ENCODE results near the gene TRIM31. TPM values are rescaled to one million over a fixed set of nuclear protein-coding genes. Genes with fewer than 3 reads are reported as not detected.

Gene TRIM31
- total and polyA plus RNA-seq, 2 of the 4 experiments (the other 2 are of a cell fraction): not detected

DNA sequence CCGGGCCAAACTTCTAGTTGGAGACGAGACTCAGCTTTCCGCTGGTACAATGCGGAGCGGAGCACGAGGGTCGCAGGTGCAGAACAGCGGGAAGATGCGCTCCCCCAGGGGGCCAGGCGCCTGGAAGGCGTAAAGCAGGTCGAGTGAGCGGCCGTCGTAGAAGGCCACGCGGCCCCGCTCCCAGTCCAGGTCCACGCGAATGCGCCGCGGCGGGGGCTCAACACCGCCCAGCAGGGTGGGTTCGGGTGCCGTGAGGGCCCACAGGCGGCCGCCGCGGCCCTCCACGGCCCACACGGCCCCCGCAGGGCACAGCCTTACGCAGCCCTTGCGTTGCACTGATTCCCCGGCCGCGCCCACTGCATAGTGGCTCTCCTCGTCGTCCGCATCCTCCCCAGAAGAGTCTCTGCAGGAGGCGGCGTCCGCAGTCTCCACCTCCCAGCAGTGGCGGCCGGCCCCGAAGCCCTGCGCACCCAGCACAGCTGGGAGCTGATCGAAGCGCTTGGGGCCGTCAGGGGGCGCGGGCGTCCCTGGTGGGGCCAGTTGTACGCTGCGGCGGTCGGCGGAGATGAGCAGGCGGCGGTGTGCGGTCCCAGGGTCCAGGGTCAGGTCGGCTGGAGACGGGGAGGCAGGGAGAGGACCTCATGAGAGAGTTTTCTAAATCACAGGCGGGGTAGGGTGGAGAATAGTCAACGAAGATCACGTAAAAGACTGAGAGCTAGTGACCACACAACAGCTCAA is 41.6 kb downstream of the TRIM31 start:
- H3K36me3 ChIP-seq (ENCODE audit: control insufficient read depth, insufficient read depth, low read length): peaks cover 8% of the 10 kb centered on the region; the same call in 1 of the 2 replicates
- no peak overlapping the region for H2BK15ac ChIP-seq (ENCODE audit: low read depth, low read length)
- DNase-seq (peak; percentile 15), ATAC-seq (ENCODE audit: low read depth) (no peak)
- peaks cover 3% of the 10 kb centered on the region; the same call in 1 of the 2 replicates for H3K4me1 ChIP-seq (ENCODE audit: control insufficient read depth, insufficient read depth, low read length)
- in situ Hi-C loops (cut with MboI; ENCODE audit: low sequenced_read_pairs): no loop called here
- CTCF ChIA-PET: no interaction called here
- no peak overlapping the region for H3K18ac ChIP-seq (ENCODE audit: low read depth, low read length)
- H2AK5ac ChIP-seq (ENCODE audit: low read depth, low read length): no peak overlapping the region
- no peaks in the 10 kb centered on the region for H3K9me3 ChIP-seq (ENCODE audit: control insufficient read depth, insufficient read depth, low read length)
- no peaks in the 10 kb centered on the region for H4K20me1 ChIP-seq (ENCODE audit: insufficient read depth, low read length)
- dilution Hi-C loops (cut with HindIII; ENCODE audit: low sequenced_read_pairs, unreplicated experiment): no loop called here
- H2BK120ac ChIP-seq (ENCODE audit: low read depth, low read length): no peak overlapping the region
- WGBS, 2 experiments (ENCODE audit: extremely low coverage in 2 of 2, insufficient read length in 1 of 2): 16% methylated on average over 29 of the region's 68 CpGs; no CpG with 5 or more reads in 1 of the 2 experiments
- H3K14ac ChIP-seq (replicated peaks; ENCODE audit: low read depth, low read length): no peak overlapping the region
- BruUV-seq (replicated peaks): no TSS peak
- POLR2A ChIA-PET (ENCODE audit: unreplicated experiment): no interaction called here
- H2BK20ac ChIP-seq (ENCODE audit: low read depth, low read length): no peak overlapping the region
- no peak overlapping the region for H4K91ac ChIP-seq (ENCODE audit: insufficient read depth, low read depth, low read length)
- H2BK5ac ChIP-seq (ENCODE audit: low read depth, low read length, poor library complexity, severe bottlenecking): no peak overlapping the region
- H3K27me3 ChIP-seq (ENCODE audit: control insufficient read depth, insufficient read depth, low read length): peaks cover 54% of the 10 kb centered on the region
- H2AK9ac ChIP-seq (replicated peaks; ENCODE audit: low read depth, low read length, poor library complexity): peak overlapping the region; percentile 30
- H3K9me1 ChIP-seq (ENCODE audit: insufficient read depth, low read length): peaks cover 3% of the 10 kb centered on the region; the same call in 1 of the 2 replicates
- peaks cover 6 to 17% of the 10 kb centered on the region in 2 experiments for H3K79me1 ChIP-seq (ENCODE audit: low read depth in 1 of 2, low read length in 2 of 2)
- no peak overlapping the region for H3K23ac ChIP-seq (ENCODE audit: low read depth, low read length)
- H3K56ac ChIP-seq (ENCODE audit: extremely low read depth, insufficient read depth, low read length): no peak overlapping the region
- H3K27ac ChIP-seq (ENCODE audit: insufficient read depth, low read length): no peak overlapping the region
- H3K4me3 ChIP-seq (ENCODE audit: insufficient read depth, low read depth, low read length): no peak overlapping the region; the same call in 1 of the 2 replicates
- intact Hi-C loops (cut with micrococcal nuclease): no loop called here
- H3K4me2 ChIP-seq (ENCODE audit: low read depth, low read length): no peak overlapping the region; the same call in 1 of the 2 replicates
- no peak overlapping the region for H3K4ac ChIP-seq (ENCODE audit: low read depth, low read length)
- TF ChIP-seq, protein P1, sequence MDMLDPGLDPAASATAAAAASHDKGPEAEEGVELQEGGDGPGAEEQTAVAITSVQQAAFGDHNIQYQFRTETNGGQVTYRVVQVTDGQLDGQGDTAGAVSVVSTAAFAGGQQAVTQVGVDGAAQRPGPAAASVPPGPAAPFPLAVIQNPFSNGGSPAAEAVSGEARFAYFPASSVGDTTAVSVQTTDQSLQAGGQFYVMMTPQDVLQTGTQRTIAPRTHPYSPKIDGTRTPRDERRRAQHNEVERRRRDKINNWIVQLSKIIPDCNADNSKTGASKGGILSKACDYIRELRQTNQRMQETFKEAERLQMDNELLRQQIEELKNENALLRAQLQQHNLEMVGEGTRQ (IDR thresholded peaks at IDR 0.05; ENCODE audit: low read depth, low read length): no peak
- TF ChIP-seq SMC3 (IDR thresholded peaks at IDR 0.05; ENCODE audit: low read depth, low read length) (no peak), RCOR1 (IDR thresholded peaks at IDR 0.05; ENCODE audit: insufficient replicate concordance, low read length) (no peak), RFX5 (IDR thresholded peaks at IDR 0.05; ENCODE audit: low read depth, low read length) (no peak), MAFK (IDR thresholded peaks at IDR 0.05; ENCODE audit: low read depth, low read length) (no peak), BHLHE40 (IDR thresholded peaks at IDR 0.05; ENCODE audit: low read depth, low read length) (no peak), NFE2L2 (IDR thresholded peaks at IDR 0.05; ENCODE audit: low read depth, low read length) (no peak), POLR2A (IDR thresholded peaks at IDR 0.05; ENCODE audit: low read depth, low read length) (no peak; the same call in 1 of the 2 replicates), CEBPB (IDR thresholded peaks at IDR 0.05; ENCODE audit: low read depth, low read length) (no peak)
- TF ChIP-seq, protein P2, sequence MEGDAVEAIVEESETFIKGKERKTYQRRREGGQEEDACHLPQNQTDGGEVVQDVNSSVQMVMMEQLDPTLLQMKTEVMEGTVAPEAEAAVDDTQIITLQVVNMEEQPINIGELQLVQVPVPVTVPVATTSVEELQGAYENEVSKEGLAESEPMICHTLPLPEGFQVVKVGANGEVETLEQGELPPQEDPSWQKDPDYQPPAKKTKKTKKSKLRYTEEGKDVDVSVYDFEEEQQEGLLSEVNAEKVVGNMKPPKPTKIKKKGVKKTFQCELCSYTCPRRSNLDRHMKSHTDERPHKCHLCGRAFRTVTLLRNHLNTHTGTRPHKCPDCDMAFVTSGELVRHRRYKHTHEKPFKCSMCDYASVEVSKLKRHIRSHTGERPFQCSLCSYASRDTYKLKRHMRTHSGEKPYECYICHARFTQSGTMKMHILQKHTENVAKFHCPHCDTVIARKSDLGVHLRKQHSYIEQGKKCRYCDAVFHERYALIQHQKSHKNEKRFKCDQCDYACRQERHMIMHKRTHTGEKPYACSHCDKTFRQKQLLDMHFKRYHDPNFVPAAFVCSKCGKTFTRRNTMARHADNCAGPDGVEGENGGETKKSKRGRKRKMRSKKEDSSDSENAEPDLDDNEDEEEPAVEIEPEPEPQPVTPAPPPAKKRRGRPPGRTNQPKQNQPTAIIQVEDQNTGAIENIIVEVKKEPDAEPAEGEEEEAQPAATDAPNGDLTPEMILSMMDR (conservative IDR thresholded peaks at IDR 0.05; ENCODE audit: low read depth, low read length): no peak
- TF ChIP-seq, protein P3, sequence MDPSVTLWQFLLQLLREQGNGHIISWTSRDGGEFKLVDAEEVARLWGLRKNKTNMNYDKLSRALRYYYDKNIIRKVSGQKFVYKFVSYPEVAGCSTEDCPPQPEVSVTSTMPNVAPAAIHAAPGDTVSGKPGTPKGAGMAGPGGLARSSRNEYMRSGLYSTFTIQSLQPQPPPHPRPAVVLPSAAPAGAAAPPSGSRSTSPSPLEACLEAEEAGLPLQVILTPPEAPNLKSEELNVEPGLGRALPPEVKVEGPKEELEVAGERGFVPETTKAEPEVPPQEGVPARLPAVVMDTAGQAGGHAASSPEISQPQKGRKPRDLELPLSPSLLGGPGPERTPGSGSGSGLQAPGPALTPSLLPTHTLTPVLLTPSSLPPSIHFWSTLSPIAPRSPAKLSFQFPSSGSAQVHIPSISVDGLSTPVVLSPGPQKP (IDR thresholded peaks at IDR 0.05; ENCODE audit: borderline replicate concordance, low read depth, low read length): no peak
- no peak overlapping the region for H4K5ac ChIP-seq (ENCODE audit: low read depth, low read length)
- no peak overlapping the region for H3K9ac ChIP-seq (ENCODE audit: low read depth, low read length)
- peak overlapping the region; percentile 68 for H2AFZ ChIP-seq (replicated peaks; ENCODE audit: low read length, poor library complexity)
- H4K8ac ChIP-seq (ENCODE audit: low read depth in 2 of 2, low read length in 2 of 2): no peak overlapping the region
